ENCODE data around the gene NUP188.
A peak's percentile ranks its signal among the peaks of the same experiment; 100 is the strongest.

Gene NUP188

GRCh38 chr9:128902351-128903078 is 45.0 kb upstream of the NUP188 start:
- DNase-seq (ENCODE audit: low read depth, low spot score) = no peak

GRCh38 chr9:128903079-128903461 is 44.4 kb upstream of the NUP188 start:
- H3K4me3 ChIP-seq (ENCODE audit: insufficient read length, low read depth) = no peak overlapping the region
- peaks cover 77% of the 10 kb centered on the region for H3K36me3 ChIP-seq (ENCODE audit: insufficient read depth, insufficient read length, low read length)
- DNase-seq (ENCODE audit: low read depth, low spot score) = no peak
- H3K9ac ChIP-seq (ENCODE audit: insufficient read length, low read depth) = no peak overlapping the region
- TF ChIP-seq ZNF274 (IDR thresholded peaks at IDR 0.05; ENCODE audit: low read depth, low read length) (no peak), YY1 (IDR thresholded peaks at IDR 0.05; ENCODE audit: insufficient read depth, insufficient read length) (no peak), SUZ12 (IDR thresholded peaks at IDR 0.05; ENCODE audit: extremely low read depth, insufficient read depth, insufficient read length) (no peak)
- peaks cover 23% of the 10 kb centered on the region for H3K4me1 ChIP-seq (ENCODE audit: insufficient read depth, insufficient read length)
- no peaks in the 10 kb centered on the region for H3K27me3 ChIP-seq (ENCODE audit: insufficient read depth, insufficient read length)
- H3K9me3 ChIP-seq (ENCODE audit: insufficient read depth, low read length) = no peaks in the 10 kb centered on the region

More at GRCh38 chr9:128902351-128903078, 45.0 kb upstream of the NUP188 start:
- no peak overlapping the region for H3K4me3 ChIP-seq (ENCODE audit: insufficient read length, low read depth)
- H3K36me3 ChIP-seq (ENCODE audit: insufficient read depth, insufficient read length, low read length) = peaks cover 77% of the 10 kb centered on the region
- no peaks in the 10 kb centered on the region for H3K9me3 ChIP-seq (ENCODE audit: insufficient read depth, low read length)
- H3K27me3 ChIP-seq (ENCODE audit: insufficient read depth, insufficient read length) = no peaks in the 10 kb centered on the region
- no peak for TF ChIP-seq SUZ12 (IDR thresholded peaks at IDR 0.05; ENCODE audit: extremely low read depth, insufficient read depth, insufficient read length)
- TF ChIP-seq YY1 (IDR thresholded peaks at IDR 0.05; ENCODE audit: insufficient read depth, insufficient read length) = no peak
- no peak for TF ChIP-seq ZNF274 (IDR thresholded peaks at IDR 0.05; ENCODE audit: low read depth, low read length)
- H3K9ac ChIP-seq (ENCODE audit: insufficient read length, low read depth) = no peak overlapping the region
- peaks cover 23% of the 10 kb centered on the region for H3K4me1 ChIP-seq (ENCODE audit: insufficient read depth, insufficient read length)

GRCh38 chr9:128903871-128904620 is 43.5 kb upstream of the NUP188 start:
- Histone ChIP-seq H3K4me3 (ENCODE audit: insufficient read length, low read depth) (no peak overlapping the region), H3K4me1 (ENCODE audit: insufficient read depth, insufficient read length) (peaks cover 14% of the 10 kb centered on the region), H3K9ac (ENCODE audit: insufficient read length, low read depth) (no peak overlapping the region), H3K36me3 (ENCODE audit: insufficient read depth, insufficient read length, low read length) (peaks cover 77% of the 10 kb centered on the region), H3K27me3 (ENCODE audit: insufficient read depth, insufficient read length) (no peaks in the 10 kb centered on the region), H3K9me3 (ENCODE audit: insufficient read depth, low read length) (no peaks in the 10 kb centered on the region)
- TF ChIP-seq SUZ12 (IDR thresholded peaks at IDR 0.05; ENCODE audit: extremely low read depth, insufficient read depth, insufficient read length) = no peak
- no peak for TF ChIP-seq YY1 (IDR thresholded peaks at IDR 0.05; ENCODE audit: insufficient read depth, insufficient read length)
- no peak for TF ChIP-seq ZNF274 (IDR thresholded peaks at IDR 0.05; ENCODE audit: low read depth, low read length)
- no peak for DNase-seq (ENCODE audit: low read depth, low spot score)

- H3K36me3 ChIP-seq (ENCODE audit: insufficient read depth, insufficient read length, low read length) = peaks cover 80% of the 10 kb centered on the region
- H3K4me3 ChIP-seq (ENCODE audit: insufficient read length, low read depth) = no peak overlapping the region
- no peak for DNase-seq (ENCODE audit: low read depth, low spot score)
- no peaks in the 10 kb centered on the region for H3K27me3 ChIP-seq (ENCODE audit: insufficient read depth, insufficient read length)
- no peaks in the 10 kb centered on the region for H3K9me3 ChIP-seq (ENCODE audit: insufficient read depth, low read length)
- TF ChIP-seq ZNF274 (IDR thresholded peaks at IDR 0.05; ENCODE audit: low read depth, low read length) (no peak), SUZ12 (IDR thresholded peaks at IDR 0.05; ENCODE audit: extremely low read depth, insufficient read depth, insufficient read length) (no peak), YY1 (IDR thresholded peaks at IDR 0.05; ENCODE audit: insufficient read depth, insufficient read length) (no peak)
- H3K9ac ChIP-seq (ENCODE audit: insufficient read length, low read depth) = no peak overlapping the region
- peaks cover 13% of the 10 kb centered on the region for H3K4me1 ChIP-seq (ENCODE audit: insufficient read depth, insufficient read length)
These were observed 41.5 kb upstream of the NUP188 start for GRCh38 chr9:128905964-128906363.

GRCh38 chr9:128906741-128907140 is 40.8 kb upstream of the NUP188 start:
- TF ChIP-seq ZNF274 (IDR thresholded peaks at IDR 0.05; ENCODE audit: low read depth, low read length) (no peak), SUZ12 (IDR thresholded peaks at IDR 0.05; ENCODE audit: extremely low read depth, insufficient read depth, insufficient read length) (no peak), YY1 (IDR thresholded peaks at IDR 0.05; ENCODE audit: insufficient read depth, insufficient read length) (no peak)
- Histone ChIP-seq H3K9ac (ENCODE audit: insufficient read length, low read depth) (no peak overlapping the region), H3K4me1 (ENCODE audit: insufficient read depth, insufficient read length) (peaks cover 20% of the 10 kb centered on the region), H3K4me3 (ENCODE audit: insufficient read length, low read depth) (no peak overlapping the region), H3K9me3 (ENCODE audit: insufficient read depth, low read length) (no peaks in the 10 kb centered on the region), H3K36me3 (ENCODE audit: insufficient read depth, insufficient read length, low read length) (peaks cover 77% of the 10 kb centered on the region), H3K27me3 (ENCODE audit: insufficient read depth, insufficient read length) (no peaks in the 10 kb centered on the region)
- DNase-seq (ENCODE audit: low read depth, low spot score) = no peak

- DNase-seq (ENCODE audit: low read depth, low spot score) = no peak
- Histone ChIP-seq H3K9me3 (ENCODE audit: insufficient read depth, low read length) (no peaks in the 10 kb centered on the region), H3K27me3 (ENCODE audit: insufficient read depth, insufficient read length) (no peaks in the 10 kb centered on the region), H3K36me3 (ENCODE audit: insufficient read depth, insufficient read length, low read length) (peaks cover 68% of the 10 kb centered on the region), H3K4me1 (ENCODE audit: insufficient read depth, insufficient read length) (peaks cover 26% of the 10 kb centered on the region), H3K4me3 (ENCODE audit: insufficient read length, low read depth) (no peak overlapping the region), H3K9ac (ENCODE audit: insufficient read length, low read depth) (no peak overlapping the region)
- no peak for TF ChIP-seq ZNF274 (IDR thresholded peaks at IDR 0.05; ENCODE audit: low read depth, low read length)
These were observed 39.1 kb upstream of the NUP188 start for GRCh38 chr9:128908372-128908771.

GRCh38 chr9:128909859-128910258 is 37.6 kb upstream of the NUP188 start:
- no peaks in the 10 kb centered on the region for H3K27me3 ChIP-seq (ENCODE audit: insufficient read depth, insufficient read length)
- no peak for TF ChIP-seq YY1 (IDR thresholded peaks at IDR 0.05; ENCODE audit: insufficient read depth, insufficient read length)
- no peak for TF ChIP-seq SUZ12 (IDR thresholded peaks at IDR 0.05; ENCODE audit: extremely low read depth, insufficient read depth, insufficient read length)
- no peak for TF ChIP-seq ZNF274 (IDR thresholded peaks at IDR 0.05; ENCODE audit: low read depth, low read length)
- H3K4me1 ChIP-seq (ENCODE audit: insufficient read depth, insufficient read length) = peaks cover 35% of the 10 kb centered on the region
- no peaks in the 10 kb centered on the region for H3K9me3 ChIP-seq (ENCODE audit: insufficient read depth, low read length)
- H3K9ac ChIP-seq (ENCODE audit: insufficient read length, low read depth) = peak overlapping the region; percentile 0
- H3K36me3 ChIP-seq (ENCODE audit: insufficient read depth, insufficient read length, low read length) = peaks cover 79% of the 10 kb centered on the region
- no peak for DNase-seq (ENCODE audit: low read depth, low spot score)
- no peak overlapping the region for H3K4me3 ChIP-seq (ENCODE audit: insufficient read length, low read depth)

Measured in NT2/D1 (cell line).